ENCODE measurements around the gene LY86.

- TF ChIP-seq CTCF (IDR thresholded peaks at IDR 0.05): no peak
- TF ChIP-seq POLR2AphosphoS5 (IDR thresholded peaks at IDR 0.05): no peak
- no peak for TF ChIP-seq POLR2A (IDR thresholded peaks at IDR 0.05)
Observed at GRCh38 chr6:6612308-6612707, 23.8 kb downstream of the LY86 start.
